RWPE2 (cell line): ENCODE measurements around the gene REX1BD.

ENCODE experiments used
- ATAC-seq: fragments of 200-7000 bp; cut with Tn5 transposase; 3 replicates; pipeline ENCODE4 v1.9.1; 2021; ENCODE audit warnings: low read depth
- DNase-seq: peaks from one replicate; pipeline ENCODE4 v3.0.0-alpha.2; 2020; ENCODE audit warnings: low spot score
- H3K27ac ChIP-seq: fragments of 450-650 bp; 2 replicates; pipeline ENCODE4 v1.5.1; 2017; ENCODE audit warnings: mild to moderate bottlenecking; ENCODE audit not compliant: poor library complexity, severe bottlenecking
- H3K27me3 ChIP-seq: fragments of 250-450 bp; sonication (Bioruptor Pico); 2 replicates; pipeline ENCODE4 v1.5.1; 2021; ENCODE audit warnings: mild to moderate bottlenecking, moderate library complexity; ENCODE audit not compliant: insufficient read depth, poor library complexity, severe bottlenecking
- H3K36me3 ChIP-seq: fragments of 250-450 bp; sonication (Bioruptor Pico); 2 replicates; pipeline ENCODE4 v1.5.1; 2020; ENCODE audit warnings: low read depth, mild to moderate bottlenecking, moderate library complexity
- H3K4me1 ChIP-seq: fragments of 250-450 bp; sonication (Bioruptor Pico); 2 replicates; pipeline ENCODE4 v1.5.1; 2021; ENCODE audit warnings: mild to moderate bottlenecking, moderate library complexity; ENCODE audit not compliant: insufficient read depth, poor library complexity, severe bottlenecking
- H3K4me3 ChIP-seq: fragments of 250-450 bp; sonication (Bioruptor Pico); 2 replicates; pipeline ENCODE4 v1.5.1; 2021; ENCODE audit warnings: mild to moderate bottlenecking, moderate library complexity; ENCODE audit not compliant: severe bottlenecking
- H3K9me3 ChIP-seq: fragments of 250-450 bp; sonication (Bioruptor Pico); 2 replicates; pipeline ENCODE4 v1.5.1; 2021; ENCODE audit warnings: mild to moderate bottlenecking, moderate library complexity; ENCODE audit not compliant: severe bottlenecking
- TF ChIP-seq, protein P1 (sequence below): fragments of 450-650 bp; IDR thresholded peaks from one replicate; pipeline ENCODE4 v1.5.1; 2017; ENCODE audit warnings: mild to moderate bottlenecking, moderate library complexity; ENCODE audit not compliant: poor library complexity, severe bottlenecking

Gene REX1BD

DNA sequence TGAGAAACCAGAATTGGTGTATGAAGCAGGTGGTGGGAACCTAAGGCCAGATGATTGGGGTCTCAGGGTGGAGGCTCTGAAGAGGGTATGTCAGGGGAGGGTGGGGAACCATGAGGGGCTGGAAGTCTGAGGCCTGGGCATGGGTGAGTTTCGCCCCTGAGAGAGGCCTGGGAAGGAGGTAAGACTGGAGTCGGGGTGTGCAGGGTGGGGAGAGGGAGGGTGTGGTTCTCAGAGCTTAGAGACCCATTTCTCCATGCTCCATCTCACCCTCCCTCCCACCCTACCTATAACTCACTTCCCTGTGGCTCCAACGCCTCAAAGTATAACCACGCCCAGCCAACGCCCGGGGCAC, 47.2 kb downstream of the REX1BD start:
- Histone ChIP-seq H3K4me1 (peaks cover 6% of the 10 kb centered on the region), H3K36me3 (no peaks in the 10 kb centered on the region), H3K27ac (peak overlapping the region; percentile 24), H3K9me3 (no peaks in the 10 kb centered on the region), H3K27me3 (no peaks in the 10 kb centered on the region), H3K4me3 (no peak overlapping the region)
- ATAC-seq (peak; percentile 3), DNase-seq (no peak)
- TF ChIP-seq, protein P1, sequence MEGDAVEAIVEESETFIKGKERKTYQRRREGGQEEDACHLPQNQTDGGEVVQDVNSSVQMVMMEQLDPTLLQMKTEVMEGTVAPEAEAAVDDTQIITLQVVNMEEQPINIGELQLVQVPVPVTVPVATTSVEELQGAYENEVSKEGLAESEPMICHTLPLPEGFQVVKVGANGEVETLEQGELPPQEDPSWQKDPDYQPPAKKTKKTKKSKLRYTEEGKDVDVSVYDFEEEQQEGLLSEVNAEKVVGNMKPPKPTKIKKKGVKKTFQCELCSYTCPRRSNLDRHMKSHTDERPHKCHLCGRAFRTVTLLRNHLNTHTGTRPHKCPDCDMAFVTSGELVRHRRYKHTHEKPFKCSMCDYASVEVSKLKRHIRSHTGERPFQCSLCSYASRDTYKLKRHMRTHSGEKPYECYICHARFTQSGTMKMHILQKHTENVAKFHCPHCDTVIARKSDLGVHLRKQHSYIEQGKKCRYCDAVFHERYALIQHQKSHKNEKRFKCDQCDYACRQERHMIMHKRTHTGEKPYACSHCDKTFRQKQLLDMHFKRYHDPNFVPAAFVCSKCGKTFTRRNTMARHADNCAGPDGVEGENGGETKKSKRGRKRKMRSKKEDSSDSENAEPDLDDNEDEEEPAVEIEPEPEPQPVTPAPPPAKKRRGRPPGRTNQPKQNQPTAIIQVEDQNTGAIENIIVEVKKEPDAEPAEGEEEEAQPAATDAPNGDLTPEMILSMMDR: no peak

DNA sequence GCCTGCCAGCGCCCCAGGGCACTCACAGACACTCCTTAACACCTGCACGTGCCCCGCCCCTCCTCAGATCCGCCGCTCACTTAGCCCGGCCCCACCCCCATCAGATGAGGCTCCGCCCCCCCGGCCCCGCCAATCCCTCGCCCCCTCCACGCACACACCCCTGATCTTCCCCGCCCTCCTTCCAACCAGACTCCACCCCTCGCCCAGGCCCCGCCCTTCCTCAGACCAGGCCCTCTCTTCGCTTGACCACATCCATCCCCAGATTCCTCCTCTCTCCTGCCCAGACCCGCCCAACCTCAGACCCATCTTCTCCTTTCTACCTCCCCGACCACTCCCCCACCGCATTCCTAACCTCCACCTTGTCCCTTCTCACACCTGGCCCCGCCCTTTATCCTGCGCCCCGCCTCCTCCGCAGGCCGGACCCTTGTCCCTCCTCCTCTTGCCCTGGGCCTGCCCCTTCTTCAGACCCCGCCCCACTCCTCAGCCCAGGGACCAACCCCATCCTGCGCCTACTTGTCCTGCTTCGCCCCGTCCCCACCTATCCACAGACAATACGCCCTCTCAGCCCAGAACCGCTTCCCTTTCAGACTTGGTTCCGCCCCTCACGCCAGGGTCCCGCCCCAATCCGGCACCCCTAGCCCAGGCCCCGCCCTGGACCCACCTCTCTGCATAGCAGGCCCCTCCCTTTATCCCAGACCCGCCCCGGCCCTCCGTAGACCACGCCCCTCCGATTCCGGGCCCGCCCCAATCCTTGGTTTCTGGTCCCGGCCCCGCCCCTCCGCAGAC, 47.8 kb downstream of the REX1BD start:
- Histone ChIP-seq H3K36me3 (no peaks in the 10 kb centered on the region), H3K4me3 (peak overlapping the region; percentile 74), H3K27me3 (no peaks in the 10 kb centered on the region), H3K27ac (peak overlapping the region; percentile 24), H3K9me3 (no peaks in the 10 kb centered on the region), H3K4me1 (peaks cover 6% of the 10 kb centered on the region)
- TF ChIP-seq, protein P1: no peak
- DNase-seq (peak; percentile 96), ATAC-seq (peak; percentile 92)

DNA sequence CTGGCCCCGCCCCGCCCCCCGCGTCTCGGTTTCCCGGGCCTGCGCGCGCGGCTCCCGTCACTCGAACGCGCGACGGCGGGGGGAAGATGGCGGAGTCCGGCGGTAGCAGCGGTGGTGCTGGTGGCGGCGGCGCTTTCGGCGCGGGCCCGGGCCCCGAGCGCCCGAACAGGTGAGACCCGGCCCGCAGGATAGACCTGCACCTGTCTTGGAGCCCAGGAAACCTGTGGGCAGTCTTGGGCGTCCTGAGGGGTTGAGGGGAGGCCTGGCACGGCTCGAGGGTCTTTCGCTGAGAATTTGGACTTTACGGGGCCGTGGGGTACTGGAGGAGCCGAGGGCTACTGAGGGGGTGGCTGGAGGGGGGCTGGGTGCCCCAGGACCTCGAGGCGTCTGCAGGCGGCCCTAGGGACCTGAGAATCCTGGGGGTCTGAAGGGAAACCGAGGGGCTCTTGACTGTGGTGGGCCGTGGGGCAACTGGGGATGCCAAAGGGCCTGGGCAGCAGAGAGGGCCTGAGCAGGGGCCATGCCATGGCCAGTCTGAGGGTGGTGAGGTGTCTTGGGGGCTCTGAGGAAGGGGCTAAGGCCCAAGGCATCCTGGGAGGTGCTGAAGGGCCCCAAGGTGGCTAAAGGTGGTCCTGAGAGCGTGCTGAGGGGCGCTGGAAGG, 48.5 kb downstream of the REX1BD start, which contains the start of gene KLHL26:
TSS of gene KLHL26 (plus strand) at position 60 of the 661 bp plus-strand sequence. CDS start at position 87, 27 bp downstream.
- Histone ChIP-seq H3K27me3 (no peaks in the 10 kb centered on the region), H3K4me3 (peak within 1 kb of the TSS; percentile 74), H3K4me1 (peaks cover 6% of the 10 kb centered on the region), H3K9me3 (no peaks in the 10 kb centered on the region), H3K27ac (peak within 1 kb of the TSS; percentile 24), H3K36me3 (no peaks in the 10 kb centered on the region)
- ATAC-seq (no peak), DNase-seq (no peak)
- TF ChIP-seq, protein P1: no peak

DNA sequence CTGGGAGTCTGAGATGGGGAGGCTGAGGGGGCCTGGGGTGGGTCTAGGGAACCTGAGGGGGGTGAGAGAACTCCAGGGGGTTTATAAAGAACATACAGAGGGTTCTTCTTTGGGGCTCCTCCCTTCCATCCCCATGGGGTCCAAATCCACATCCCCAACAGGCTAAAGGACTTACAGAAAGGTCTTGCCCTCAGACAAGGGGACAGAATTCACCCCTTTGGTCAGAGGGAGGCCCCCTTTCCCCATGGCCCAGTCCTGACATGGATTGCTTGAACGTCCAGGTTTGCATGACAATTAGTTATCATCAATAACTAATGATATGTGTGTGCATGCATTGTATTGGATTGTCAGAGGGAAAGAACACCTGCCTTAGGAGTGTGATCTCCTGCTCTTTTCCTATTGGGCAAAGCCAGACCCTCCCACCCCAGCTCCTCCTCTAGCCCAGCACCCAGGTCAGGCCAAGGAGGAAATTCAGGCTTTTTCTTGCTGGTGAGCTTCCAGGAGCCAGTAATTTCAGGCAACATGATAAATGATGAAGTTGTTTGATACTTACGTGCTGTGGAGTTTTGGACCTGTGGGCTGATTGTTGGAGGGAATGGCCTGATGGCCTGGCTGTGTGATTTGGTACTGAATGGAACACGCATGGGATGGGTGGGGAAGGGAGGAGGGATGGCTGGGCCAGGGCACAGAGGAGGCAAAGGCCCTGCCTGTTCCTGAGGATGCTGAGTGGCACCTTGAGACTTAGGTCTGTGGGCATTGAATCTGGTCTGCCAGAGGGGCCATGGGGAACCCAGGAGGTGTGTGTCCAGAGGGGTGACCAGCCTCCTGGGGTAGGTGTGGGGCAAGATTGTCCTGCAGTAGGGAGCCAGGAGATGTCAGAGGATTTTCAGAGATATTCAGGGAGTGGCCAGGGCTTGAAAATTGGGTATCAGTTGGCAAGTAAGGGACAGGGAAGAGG, 49.4 kb downstream of the REX1BD start:
- peak overlapping the region; percentile 24 for H3K27ac ChIP-seq
- no peak for ATAC-seq
- DNase-seq: no peak

More for the DNA sequence above, 49.4 kb downstream of the REX1BD start:
- Histone ChIP-seq H3K4me3 (peak overlapping the region; percentile 74), H3K36me3 (no peaks in the 10 kb centered on the region), H3K27me3 (no peaks in the 10 kb centered on the region), H3K4me1 (peaks cover 6% of the 10 kb centered on the region), H3K9me3 (no peaks in the 10 kb centered on the region)
- TF ChIP-seq, protein P1: no peak
